ENCODE measurements around the gene RBMS3.

GRCh38 chr3:29408676-29409075 is 127.8 kb downstream of the RBMS3 start:
- TF ChIP-seq CTCF (IDR thresholded peaks at IDR 0.05) (no peak), POLR2A (IDR thresholded peaks at IDR 0.05) (no peak)
